WTC11 (cell line): ENCODE data around the gene LBHD2.

ENCODE experiments used
- CTCF ChIP-seq: fragments of 200-600 bp; IDR thresholded peaks from 2 replicates; pipeline ENCODE4 v1.8.0; 2022; ENCODE audit warnings: antibody characterized with exemption
- ESRRA ChIP-seq: sonication (generic); formaldehyde crosslinking; IDR thresholded peaks from 2 replicates; pipeline ENCODE4 v1.8.1; 2022; ENCODE audit warnings: mild to moderate bottlenecking, missing genetic modification reagents, borderline replicate concordance
- KAT7 ChIP-seq: sonication (generic); formaldehyde crosslinking; IDR thresholded peaks from 2 replicates; pipeline ENCODE4 v1.8.1; 2023; ENCODE audit warnings: missing genetic modification reagents, mild to moderate bottlenecking, borderline replicate concordance
- NFYB ChIP-seq: sonication (generic); formaldehyde crosslinking; conservative IDR thresholded peaks from 2 replicates; pipeline ENCODE4 v1.8.0; 2022; ENCODE audit warnings: low read depth, missing genetic modification reagents
- RELA ChIP-seq: sonication (generic); formaldehyde crosslinking; IDR thresholded peaks from 2 replicates; pipeline ENCODE4 v1.8.1; 2022; ENCODE audit warnings: missing genetic modification reagents, mild to moderate bottlenecking, borderline replicate concordance
- USF2 ChIP-seq: sonication (generic); formaldehyde crosslinking; IDR thresholded peaks from 2 replicates; pipeline ENCODE4 v1.8.1; 2023; ENCODE audit warnings: mild to moderate bottlenecking, missing genetic modification reagents, moderate library complexity
- ZBTB21 ChIP-seq: sonication (generic); formaldehyde crosslinking; IDR thresholded peaks from 2 replicates; pipeline ENCODE4 v1.8.1; 2023; ENCODE audit warnings: mild to moderate bottlenecking, missing genetic modification reagents, borderline replicate concordance
- ZNF121 ChIP-seq: sonication (generic); formaldehyde crosslinking; IDR thresholded peaks from 2 replicates; pipeline ENCODE4 v1.8.0; 2023; ENCODE audit warnings: missing genetic modification reagents
- ZNF317 ChIP-seq: sonication (generic); formaldehyde crosslinking; IDR thresholded peaks from 2 replicates; pipeline ENCODE4 v1.8.1; 2023; ENCODE audit warnings: low read depth, mild to moderate bottlenecking, moderate library complexity, missing genetic modification reagents, borderline replicate concordance
- ZNF396 ChIP-seq: fragments of 250-450 bp; sonication (Bioruptor Pico); IDR thresholded peaks from 2 replicates; pipeline ENCODE4 v1.8.0; 2021; ENCODE audit warnings: mild to moderate bottlenecking, moderate library complexity, borderline replicate concordance
- TF ChIP-seq, protein P1 (sequence below): sonication (generic); formaldehyde crosslinking; conservative IDR thresholded peaks from 2 replicates; pipeline ENCODE4 v1.8.1; 2023; ENCODE audit warnings: mild to moderate bottlenecking, low read depth, missing genetic modification reagents, moderate library complexity
- TF ChIP-seq, protein P2 (sequence below): sonication (generic); formaldehyde crosslinking; IDR thresholded peaks from 2 replicates; pipeline ENCODE4 v1.8.0; 2022; ENCODE audit warnings: mild to moderate bottlenecking, missing genetic modification reagents
- TF ChIP-seq, protein P3 (sequence below): sonication (generic); formaldehyde crosslinking; IDR thresholded peaks from 2 replicates; pipeline ENCODE4 v1.8.1; 2023; ENCODE audit warnings: mild to moderate bottlenecking, missing genetic modification reagents

DNA sequence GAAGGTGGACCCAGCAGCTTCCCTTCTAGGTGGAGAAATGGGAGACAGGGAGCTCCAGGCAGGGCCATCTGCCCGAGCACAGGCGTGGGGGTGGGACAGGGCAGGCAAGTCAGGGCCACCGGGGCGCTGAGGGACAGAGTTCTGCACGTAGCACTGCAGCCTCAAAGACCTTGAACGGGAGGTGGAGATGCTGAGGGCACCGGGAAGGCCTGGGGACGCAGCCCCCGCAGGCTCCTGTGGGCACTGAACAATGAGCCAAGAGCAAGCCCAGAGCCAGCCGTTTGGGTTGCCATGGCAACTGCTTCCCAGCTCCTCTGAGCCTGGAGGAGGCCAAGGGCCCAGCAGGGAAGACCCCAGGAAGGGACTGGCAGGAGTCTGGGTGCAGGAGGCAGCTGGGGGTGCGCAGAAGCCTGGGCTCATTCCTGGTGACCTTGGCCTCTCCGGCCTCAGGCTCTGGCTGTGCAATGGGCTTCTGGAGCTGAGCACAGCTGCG lies 3.4 kb downstream of the LBHD2 start:
- TF ChIP-seq CTCF (no peak), NFYB (CRISPR knock-in tag) (no peak), ZNF121 (CRISPR knock-in tag) (no peak; the same call in 1 of the 2 replicates), KAT7 (CRISPR knock-in tag) (no peak), USF2 (CRISPR knock-in tag) (no peak), ZNF317 (CRISPR knock-in tag) (no peak), ZBTB21 (CRISPR knock-in tag) (no peak), ESRRA (no peak), ZNF396 (no peak), RELA (CRISPR knock-in tag) (no peak)
- TF ChIP-seq, protein P1, sequence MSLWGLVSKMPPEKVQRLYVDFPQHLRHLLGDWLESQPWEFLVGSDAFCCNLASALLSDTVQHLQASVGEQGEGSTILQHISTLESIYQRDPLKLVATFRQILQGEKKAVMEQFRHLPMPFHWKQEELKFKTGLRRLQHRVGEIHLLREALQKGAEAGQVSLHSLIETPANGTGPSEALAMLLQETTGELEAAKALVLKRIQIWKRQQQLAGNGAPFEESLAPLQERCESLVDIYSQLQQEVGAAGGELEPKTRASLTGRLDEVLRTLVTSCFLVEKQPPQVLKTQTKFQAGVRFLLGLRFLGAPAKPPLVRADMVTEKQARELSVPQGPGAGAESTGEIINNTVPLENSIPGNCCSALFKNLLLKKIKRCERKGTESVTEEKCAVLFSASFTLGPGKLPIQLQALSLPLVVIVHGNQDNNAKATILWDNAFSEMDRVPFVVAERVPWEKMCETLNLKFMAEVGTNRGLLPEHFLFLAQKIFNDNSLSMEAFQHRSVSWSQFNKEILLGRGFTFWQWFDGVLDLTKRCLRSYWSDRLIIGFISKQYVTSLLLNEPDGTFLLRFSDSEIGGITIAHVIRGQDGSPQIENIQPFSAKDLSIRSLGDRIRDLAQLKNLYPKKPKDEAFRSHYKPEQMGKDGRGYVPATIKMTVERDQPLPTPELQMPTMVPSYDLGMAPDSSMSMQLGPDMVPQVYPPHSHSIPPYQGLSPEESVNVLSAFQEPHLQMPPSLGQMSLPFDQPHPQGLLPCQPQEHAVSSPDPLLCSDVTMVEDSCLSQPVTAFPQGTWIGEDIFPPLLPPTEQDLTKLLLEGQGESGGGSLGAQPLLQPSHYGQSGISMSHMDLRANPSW: no peak
- TF ChIP-seq, protein P2, sequence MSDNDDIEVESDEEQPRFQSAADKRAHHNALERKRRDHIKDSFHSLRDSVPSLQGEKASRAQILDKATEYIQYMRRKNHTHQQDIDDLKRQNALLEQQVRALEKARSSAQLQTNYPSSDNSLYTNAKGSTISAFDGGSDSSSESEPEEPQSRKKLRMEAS (CRISPR knock-in tag): no peak
- TF ChIP-seq, protein P3, sequence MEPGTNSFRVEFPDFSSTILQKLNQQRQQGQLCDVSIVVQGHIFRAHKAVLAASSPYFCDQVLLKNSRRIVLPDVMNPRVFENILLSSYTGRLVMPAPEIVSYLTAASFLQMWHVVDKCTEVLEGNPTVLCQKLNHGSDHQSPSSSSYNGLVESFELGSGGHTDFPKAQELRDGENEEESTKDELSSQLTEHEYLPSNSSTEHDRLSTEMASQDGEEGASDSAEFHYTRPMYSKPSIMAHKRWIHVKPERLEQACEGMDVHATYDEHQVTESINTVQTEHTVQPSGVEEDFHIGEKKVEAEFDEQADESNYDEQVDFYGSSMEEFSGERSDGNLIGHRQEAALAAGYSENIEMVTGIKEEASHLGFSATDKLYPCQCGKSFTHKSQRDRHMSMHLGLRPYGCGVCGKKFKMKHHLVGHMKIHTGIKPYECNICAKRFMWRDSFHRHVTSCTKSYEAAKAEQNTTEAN: no peak
